ENCODE results near the gene APCDD1L. TPM values are rescaled to one million over a fixed set of nuclear protein-coding genes. Genes with fewer than 3 reads are reported as not detected.

Gene APCDD1L
- total and polyA plus RNA-seq, 2 experiments from 2014 or later: 16.6 to 25.6 TPM

DNA sequence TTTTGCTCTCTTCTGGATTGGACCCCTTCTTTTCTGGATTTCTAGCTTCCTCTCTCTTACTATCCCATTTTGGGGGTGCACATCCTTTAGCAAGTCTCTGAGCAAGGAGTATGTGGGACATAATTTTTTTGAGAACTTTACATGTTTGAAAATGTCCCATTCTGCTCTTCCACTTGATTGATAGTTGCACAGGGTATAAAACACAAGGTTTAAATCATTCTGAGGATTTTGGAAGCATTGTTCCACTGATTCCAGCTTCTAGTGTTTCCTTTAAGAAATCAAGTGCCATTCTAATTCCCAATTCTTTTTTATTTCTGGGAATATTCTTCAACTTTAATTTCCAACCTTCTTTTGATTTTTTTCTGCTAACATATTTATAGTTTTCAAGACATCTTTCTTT lies 60.7 kb downstream of the APCDD1L start:
- no peak overlapping the region for H3K4me3 ChIP-seq
- in situ Hi-C loops (cut with MboI): no loop called here

GRCh38 chr20:58453391-58453790 lies 61.8 kb downstream of the APCDD1L start:
- TF ChIP-seq EZH2phosphoT487 (IDR thresholded peaks at IDR 0.05; ENCODE audit: insufficient read depth, low read depth): no peak
- TF ChIP-seq EZH2 (IDR thresholded peaks at IDR 0.05; ENCODE audit: insufficient read depth, poor library complexity, severe bottlenecking): no peak
- Histone ChIP-seq H4K20me1 (ENCODE audit: insufficient read depth) (no peaks in the 10 kb centered on the region), H3K4me3 (no peak overlapping the region), H3K9ac (no peak overlapping the region), H3K4me2 (ENCODE audit: unreplicated experiment) (no peak overlapping the region), H2AFZ (no peak overlapping the region), H3K27me3 (replicated peaks; ENCODE audit: insufficient read depth) (no peaks in the 10 kb centered on the region), H3K36me3 (ENCODE audit: low read depth) (peaks cover 2% of the 10 kb centered on the region; the same call in 1 of the 2 replicates), H3K9me3 (ENCODE audit: low read depth) (no peaks in the 10 kb centered on the region), H3K79me2 (ENCODE audit: insufficient read depth) (no peaks in the 10 kb centered on the region; the same call in 1 of the 2 replicates), H3F3A (ENCODE audit: insufficient read depth) (no peaks in the 10 kb centered on the region), H3K4me1 (ENCODE audit: insufficient read depth) (no peaks in the 10 kb centered on the region), H3K9me2 (ENCODE audit: insufficient read depth) (no peaks in the 10 kb centered on the region), H3K27ac (no peak overlapping the region)
- DNase-seq: no peak
- WGBS, 2 experiments (ENCODE audit: low coverage in 1 of 2, low lambda C conversion rate in 2 of 2, missing lambda C conversion rate in 2 of 2): 82 to 94% methylated on average over 5 of the region's 5 CpGs
- in situ Hi-C loops (cut with MboI): no loop called here

More for the DNA sequence above, 60.7 kb downstream of the APCDD1L start:
- no peak for DNase-seq
- H3K9ac ChIP-seq: no peak overlapping the region
- H3K27me3 ChIP-seq (replicated peaks; ENCODE audit: insufficient read depth): no peaks in the 10 kb centered on the region
- H3K36me3 ChIP-seq (ENCODE audit: low read depth): no peaks in the 10 kb centered on the region
- H3K9me3 ChIP-seq (ENCODE audit: low read depth): no peaks in the 10 kb centered on the region
- no peaks in the 10 kb centered on the region for H3K9me2 ChIP-seq (ENCODE audit: insufficient read depth)
- H3F3A ChIP-seq (ENCODE audit: insufficient read depth): no peaks in the 10 kb centered on the region
- H3K4me1 ChIP-seq (ENCODE audit: insufficient read depth): no peaks in the 10 kb centered on the region
- TF ChIP-seq EZH2 (IDR thresholded peaks at IDR 0.05; ENCODE audit: insufficient read depth, poor library complexity, severe bottlenecking) (no peak), EZH2phosphoT487 (IDR thresholded peaks at IDR 0.05; ENCODE audit: insufficient read depth, low read depth) (no peak)
- no peak overlapping the region for H2AFZ ChIP-seq
- H4K20me1 ChIP-seq (ENCODE audit: insufficient read depth): no peaks in the 10 kb centered on the region
- no peak overlapping the region for H3K27ac ChIP-seq
- no peak overlapping the region for H3K4me2 ChIP-seq (ENCODE audit: unreplicated experiment)
- H3K79me2 ChIP-seq (ENCODE audit: insufficient read depth): no peaks in the 10 kb centered on the region; the same call in 1 of the 2 replicates

- Histone ChIP-seq H3K4me3 (no peak overlapping the region), H3F3A (ENCODE audit: insufficient read depth) (no peaks in the 10 kb centered on the region), H3K79me2 (ENCODE audit: insufficient read depth) (no peaks in the 10 kb centered on the region; the same call in 1 of the 2 replicates), H3K36me3 (ENCODE audit: low read depth) (peaks cover 7% of the 10 kb centered on the region; the same call in 1 of the 2 replicates), H3K27ac (no peak overlapping the region), H3K9ac (no peak overlapping the region), H3K4me2 (ENCODE audit: unreplicated experiment) (no peak overlapping the region), H4K20me1 (ENCODE audit: insufficient read depth) (no peaks in the 10 kb centered on the region), H3K27me3 (replicated peaks; ENCODE audit: insufficient read depth) (no peaks in the 10 kb centered on the region), H2AFZ (no peak overlapping the region), H3K9me2 (ENCODE audit: insufficient read depth) (no peaks in the 10 kb centered on the region), H3K9me3 (ENCODE audit: low read depth) (no peaks in the 10 kb centered on the region), H3K4me1 (ENCODE audit: insufficient read depth) (no peaks in the 10 kb centered on the region)
- no peak for DNase-seq
- no peak for TF ChIP-seq EZH2 (IDR thresholded peaks at IDR 0.05; ENCODE audit: insufficient read depth, poor library complexity, severe bottlenecking)
- TF ChIP-seq EZH2phosphoT487 (IDR thresholded peaks at IDR 0.05; ENCODE audit: insufficient read depth, low read depth): no peak
- in situ Hi-C loops (cut with MboI): no loop called here
- 54 to 61% methylated on average over 4 of the region's 4 CpGs for WGBS, 2 experiments (ENCODE audit: low coverage in 1 of 2, low lambda C conversion rate in 2 of 2, missing lambda C conversion rate in 2 of 2)
Measured at GRCh38 chr20:58452667-58453255, 62.4 kb downstream of the APCDD1L start.

- 74 to 77% methylated on average over 10 of the region's 10 CpGs for WGBS, 2 experiments (ENCODE audit: low coverage in 1 of 2, low lambda C conversion rate in 2 of 2, missing lambda C conversion rate in 2 of 2)
- TF ChIP-seq EZH2phosphoT487 (IDR thresholded peaks at IDR 0.05; ENCODE audit: insufficient read depth, low read depth) (no peak), EZH2 (IDR thresholded peaks at IDR 0.05; ENCODE audit: insufficient read depth, poor library complexity, severe bottlenecking) (no peak)
- peaks cover under 1% of the 10 kb centered on the region for H3K79me2 ChIP-seq (ENCODE audit: insufficient read depth)
- no peaks in the 10 kb centered on the region for H3K9me2 ChIP-seq (ENCODE audit: insufficient read depth)
- H3F3A ChIP-seq (ENCODE audit: insufficient read depth): peaks cover 12% of the 10 kb centered on the region; the same call in 1 of the 2 replicates
- in situ Hi-C loops (cut with MboI): no loop called here
- H3K9ac ChIP-seq: no peak overlapping the region
- H4K20me1 ChIP-seq (ENCODE audit: insufficient read depth): no peaks in the 10 kb centered on the region
- no peaks in the 10 kb centered on the region for H3K4me1 ChIP-seq (ENCODE audit: insufficient read depth)
- H3K4me3 ChIP-seq: no peak overlapping the region
- peaks cover 16% of the 10 kb centered on the region; the same call in 1 of the 2 replicates for H3K36me3 ChIP-seq (ENCODE audit: low read depth)
- no peak overlapping the region for H3K4me2 ChIP-seq (ENCODE audit: unreplicated experiment)
- H2AFZ ChIP-seq: no peak overlapping the region
- peak; percentile 17 for DNase-seq
- H3K27me3 ChIP-seq (replicated peaks; ENCODE audit: insufficient read depth): no peaks in the 10 kb centered on the region
- no peaks in the 10 kb centered on the region for H3K9me3 ChIP-seq (ENCODE audit: low read depth)
- no peak overlapping the region for H3K27ac ChIP-seq
Measured at GRCh38 chr20:58450254-58450653, 64.9 kb downstream of the APCDD1L start.
